ENCODE data around the gene ITGAV.

Gene ITGAV

DNA sequence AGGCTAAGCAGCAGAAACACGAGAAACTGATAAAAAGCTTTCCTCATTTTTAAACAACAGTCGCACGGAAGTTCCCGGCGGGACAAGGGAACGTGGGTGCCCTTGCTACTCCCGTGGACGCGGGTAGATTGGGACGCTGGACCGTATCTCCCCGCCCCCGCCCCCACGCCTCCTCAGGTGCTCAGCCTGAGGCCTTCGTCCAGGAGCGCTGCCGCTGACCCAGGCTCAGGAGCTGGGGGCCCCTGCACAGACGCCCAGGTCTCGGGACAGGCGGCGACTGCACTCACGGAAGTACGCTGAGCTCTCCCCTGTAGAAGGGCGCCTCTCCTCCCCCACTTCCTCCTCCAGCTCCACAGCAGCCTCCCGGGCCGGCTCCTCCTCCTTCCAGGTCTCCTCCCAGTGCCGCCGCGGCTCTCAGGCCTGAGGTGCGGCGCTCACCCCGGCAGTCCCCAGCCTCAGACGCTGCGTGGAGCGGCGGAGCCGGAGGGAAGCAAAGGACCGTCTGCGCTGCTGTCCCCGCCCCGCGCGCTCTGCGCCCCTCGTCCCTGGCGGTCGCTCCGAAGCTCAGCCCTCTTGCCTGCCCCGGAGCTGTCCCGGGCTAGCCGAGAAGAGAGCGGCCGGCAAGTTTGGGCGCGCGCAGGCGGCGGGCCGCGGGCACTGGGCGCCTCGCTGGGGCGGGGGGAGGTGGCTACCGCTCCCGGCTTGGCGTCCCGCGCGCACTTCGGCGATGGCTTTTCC is at the start of gene ITGAV:
TSS of gene ITGAV (plus strand) at position 445 of the 738 bp plus-strand sequence. CDS start at position 728, 283 bp downstream.
- H3K36me3 Mint-ChIP-seq (ENCODE audit: low read depth) = peaks cover 17% of the 10 kb centered on the region
- H3K27me3 Mint-ChIP-seq = peaks cover 1% of the 10 kb centered on the region
- intact Hi-C loops (cut with micrococcal nuclease) = loop anchor here (1.0 to 5.0 kb wide), 4 partner anchors 14 to 102 kb away; partner anchors contain the start of gene ZC3H15
- H3K9me3 Mint-ChIP-seq = no peaks in the 10 kb centered on the region
- peaks cover 34% of the 10 kb centered on the region for H3K4me1 Mint-ChIP-seq (ENCODE audit: low read depth)
- H3K27ac Mint-ChIP-seq = peak within 1 kb of the TSS; percentile 96
- H3K4me3 Mint-ChIP-seq = peak within 1 kb of the TSS; percentile 80

DNA sequence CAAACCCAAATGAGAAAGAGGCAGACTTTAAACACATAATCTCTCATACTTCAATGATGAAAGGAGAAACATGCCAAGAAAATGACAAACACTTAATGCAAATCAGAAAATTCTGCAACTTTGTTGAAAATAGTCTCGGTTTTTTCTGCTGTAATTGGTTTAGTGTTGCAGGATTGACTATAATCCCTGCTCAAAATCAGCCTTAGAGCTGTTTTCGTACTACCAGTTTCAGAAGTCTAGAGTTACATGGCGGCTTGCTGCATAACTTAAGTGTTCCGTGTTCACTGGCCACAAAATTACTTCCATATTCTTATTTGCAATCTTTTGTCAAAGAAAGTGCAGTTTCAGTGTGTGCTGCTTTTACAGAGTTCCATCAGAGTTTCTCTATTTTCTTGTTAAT is 48.9 kb upstream of the ITGAV start:
- Mint-ChIP-seq H3K4me1 (ENCODE audit: low read depth) (peaks cover 13% of the 10 kb centered on the region), H3K9me3 (no peaks in the 10 kb centered on the region), H3K27me3 (peaks cover 2% of the 10 kb centered on the region), H3K4me3 (no peak overlapping the region), H3K27ac (no peak overlapping the region), H3K36me3 (ENCODE audit: low read depth) (no peaks in the 10 kb centered on the region)
- intact Hi-C loops (cut with micrococcal nuclease) = no loop called here

DNA sequence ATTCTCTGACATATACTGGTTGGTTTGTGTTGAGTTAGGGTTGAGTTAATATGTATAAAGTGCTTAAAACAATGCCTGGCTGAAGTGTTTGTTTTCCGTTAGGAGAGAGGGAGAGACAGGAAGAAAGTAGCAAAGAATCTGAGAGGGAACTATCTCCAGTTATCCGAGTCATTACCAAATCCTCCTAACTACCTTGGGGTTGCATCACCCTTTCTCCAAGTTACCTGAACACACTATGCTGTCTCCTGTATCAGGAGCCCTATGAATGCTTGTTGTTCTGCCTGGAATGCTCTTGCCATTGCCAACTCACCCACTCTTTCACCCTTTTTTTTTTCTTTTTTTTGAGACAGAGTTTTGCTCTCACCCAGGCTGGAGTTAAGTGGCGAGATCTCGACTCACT is 47.9 kb upstream of the ITGAV start:
- Mint-ChIP-seq H3K27me3 (peaks cover 2% of the 10 kb centered on the region), H3K4me1 (ENCODE audit: low read depth) (peaks cover 13% of the 10 kb centered on the region), H3K9me3 (no peaks in the 10 kb centered on the region), H3K4me3 (no peak overlapping the region), H3K36me3 (ENCODE audit: low read depth) (no peaks in the 10 kb centered on the region), H3K27ac (no peak overlapping the region)
- intact Hi-C loops (cut with micrococcal nuclease) = no loop called here

DNA sequence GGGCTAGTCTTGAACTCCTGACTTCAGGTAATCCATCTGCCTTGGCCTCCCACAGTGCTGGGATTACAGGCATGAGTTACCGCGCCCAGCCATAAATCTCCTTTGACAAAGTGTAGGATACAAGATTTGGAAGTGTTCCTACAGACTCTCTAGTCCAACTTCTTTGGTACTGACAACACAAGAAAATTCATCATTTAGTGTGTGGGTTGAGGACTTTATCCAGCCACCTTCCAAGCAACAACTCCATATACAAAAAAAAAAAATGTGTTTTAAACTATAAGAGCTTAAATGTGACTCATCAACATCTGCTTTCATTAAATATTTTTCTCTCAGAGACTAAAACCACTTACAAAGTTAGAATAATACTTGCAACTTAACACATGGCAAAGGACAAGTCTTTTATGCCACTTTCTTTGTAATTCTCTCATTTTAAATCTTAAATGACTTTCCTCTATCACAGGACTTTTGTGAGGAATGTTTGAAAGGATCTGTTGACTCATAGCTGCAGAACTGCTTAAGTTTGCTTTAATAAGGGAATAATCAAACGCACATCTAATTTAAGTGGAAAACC is 46.2 kb upstream of the ITGAV start:
- H3K36me3 Mint-ChIP-seq (ENCODE audit: low read depth) = no peaks in the 10 kb centered on the region
- no peaks in the 10 kb centered on the region for H3K9me3 Mint-ChIP-seq
- intact Hi-C loops (cut with micrococcal nuclease) = no loop called here
- no peak overlapping the region for H3K27ac Mint-ChIP-seq
- no peak overlapping the region for H3K4me3 Mint-ChIP-seq
- peaks cover 13% of the 10 kb centered on the region for H3K4me1 Mint-ChIP-seq (ENCODE audit: low read depth)
- no peaks in the 10 kb centered on the region for H3K27me3 Mint-ChIP-seq

DNA sequence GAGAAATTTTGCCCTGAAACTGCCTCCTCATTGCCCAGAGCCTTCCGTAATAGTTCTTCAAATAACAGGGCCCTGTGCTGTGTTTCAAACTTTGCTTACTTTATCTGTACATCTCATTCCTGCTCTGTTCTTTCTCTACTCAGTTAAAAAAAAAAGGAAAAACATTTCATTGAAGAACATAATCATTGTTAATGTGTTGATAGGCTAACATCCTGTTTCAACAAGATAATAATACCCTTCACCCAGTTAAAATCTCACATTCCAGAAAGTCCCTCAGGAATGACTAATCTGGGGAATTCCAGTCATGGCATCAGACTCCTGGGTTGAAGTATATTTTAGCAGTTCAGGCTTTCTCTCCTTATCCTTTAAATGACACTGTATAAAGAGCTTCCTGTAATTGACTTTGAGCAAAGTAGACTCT is 45.6 kb upstream of the ITGAV start:
- no peaks in the 10 kb centered on the region for H3K27me3 Mint-ChIP-seq
- no peak overlapping the region for H3K27ac Mint-ChIP-seq
- H3K36me3 Mint-ChIP-seq (ENCODE audit: low read depth) = no peaks in the 10 kb centered on the region
- no peak overlapping the region for H3K4me3 Mint-ChIP-seq
- H3K9me3 Mint-ChIP-seq = no peaks in the 10 kb centered on the region
- H3K4me1 Mint-ChIP-seq (ENCODE audit: low read depth) = peaks cover 13% of the 10 kb centered on the region
- intact Hi-C loops (cut with micrococcal nuclease) = no loop called here

DNA sequence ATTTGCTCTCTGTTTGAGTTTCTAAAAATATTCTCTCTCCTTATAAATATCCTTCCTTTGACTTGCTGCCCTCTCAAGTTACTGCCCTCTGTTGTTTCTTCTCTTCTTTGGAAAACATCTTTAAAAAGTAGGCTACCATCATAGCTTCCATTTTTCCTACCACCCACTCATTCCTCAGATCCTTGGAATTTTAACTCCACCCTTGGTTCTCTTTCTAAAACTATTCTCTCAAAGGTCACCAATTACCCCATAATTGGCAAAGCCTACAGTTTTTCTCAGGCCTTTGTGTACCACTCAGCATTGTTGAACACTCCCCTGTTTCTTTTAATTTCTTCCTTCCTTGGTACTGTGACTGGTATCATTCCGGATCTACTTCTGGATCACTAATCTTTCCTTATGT is 43.0 kb upstream of the ITGAV start:
- H3K27me3 Mint-ChIP-seq = no peaks in the 10 kb centered on the region
- no peak overlapping the region for H3K27ac Mint-ChIP-seq
- intact Hi-C loops (cut with micrococcal nuclease) = no loop called here
- H3K9me3 Mint-ChIP-seq = no peaks in the 10 kb centered on the region
- H3K4me1 Mint-ChIP-seq (ENCODE audit: low read depth) = peaks cover 10% of the 10 kb centered on the region
- H3K36me3 Mint-ChIP-seq (ENCODE audit: low read depth) = no peaks in the 10 kb centered on the region
- no peak overlapping the region for H3K4me3 Mint-ChIP-seq

DNA sequence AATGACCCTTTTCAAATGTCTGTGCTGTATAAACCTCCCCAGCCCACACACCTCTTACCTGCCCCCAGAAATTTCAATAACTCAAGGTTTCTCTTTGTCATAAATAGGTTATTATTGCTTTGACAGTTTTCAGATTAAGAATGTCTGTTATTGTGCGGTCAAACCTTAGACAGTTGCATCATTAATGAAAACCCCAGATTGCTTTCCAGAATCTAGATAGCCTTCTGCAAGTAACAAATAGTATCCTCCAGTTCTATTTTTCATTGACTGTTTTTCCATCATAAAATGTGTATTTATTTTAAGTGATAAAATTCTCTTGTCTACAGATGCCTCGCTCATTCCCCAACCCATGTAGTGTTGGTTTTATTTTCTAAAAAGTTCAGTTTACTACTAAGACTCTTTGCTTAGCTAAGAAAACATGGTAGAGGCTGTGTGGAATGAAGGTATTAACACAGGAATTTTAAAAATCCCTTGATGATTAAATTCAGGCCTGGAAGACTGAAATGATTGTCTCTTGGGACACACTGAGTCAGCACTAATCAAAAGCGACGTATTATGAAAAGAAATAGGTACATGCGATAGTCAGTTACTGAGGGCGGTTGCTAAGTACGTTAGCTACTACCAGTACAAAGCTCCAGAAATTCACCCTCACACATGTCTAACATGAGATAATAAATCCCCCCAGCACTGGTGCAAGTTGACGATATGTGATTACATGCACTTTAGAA is 38.4 kb upstream of the ITGAV start:
- Mint-ChIP-seq H3K4me3 (no peak overlapping the region), H3K27me3 (no peaks in the 10 kb centered on the region)
- intact Hi-C loops (cut with micrococcal nuclease) = no loop called here

DNA sequence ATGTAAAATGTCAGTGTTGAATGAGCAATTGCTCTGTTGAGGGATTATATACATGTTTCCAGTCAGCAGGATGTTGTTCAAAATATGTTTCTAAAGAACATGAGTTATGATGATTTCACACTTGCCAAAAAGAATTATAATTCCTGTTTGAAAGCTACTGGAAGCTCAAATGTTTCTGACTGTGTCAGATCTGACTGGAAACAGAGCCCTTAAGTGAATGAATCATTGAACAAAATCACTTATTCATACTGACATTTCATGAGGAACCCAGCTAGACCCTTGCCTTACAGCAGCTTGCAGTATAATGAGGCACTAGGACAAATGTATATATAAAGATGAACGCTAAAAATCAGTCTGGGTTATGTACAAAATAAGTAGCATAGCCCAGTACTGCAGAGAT is 35.4 kb upstream of the ITGAV start:
- H3K36me3 Mint-ChIP-seq (ENCODE audit: low read depth) = no peaks in the 10 kb centered on the region
- intact Hi-C loops (cut with micrococcal nuclease) = no loop called here
- H3K4me1 Mint-ChIP-seq (ENCODE audit: low read depth) = peaks cover 11% of the 10 kb centered on the region
- no peaks in the 10 kb centered on the region for H3K27me3 Mint-ChIP-seq
- H3K9me3 Mint-ChIP-seq = no peaks in the 10 kb centered on the region
- no peak overlapping the region for H3K4me3 Mint-ChIP-seq
- H3K27ac Mint-ChIP-seq = no peak overlapping the region

More for the DNA sequence above, 38.4 kb upstream of the ITGAV start:
- Mint-ChIP-seq H3K27ac (no peak overlapping the region), H3K9me3 (no peaks in the 10 kb centered on the region), H3K36me3 (ENCODE audit: low read depth) (no peaks in the 10 kb centered on the region), H3K4me1 (ENCODE audit: low read depth) (peaks cover 11% of the 10 kb centered on the region)

DNA sequence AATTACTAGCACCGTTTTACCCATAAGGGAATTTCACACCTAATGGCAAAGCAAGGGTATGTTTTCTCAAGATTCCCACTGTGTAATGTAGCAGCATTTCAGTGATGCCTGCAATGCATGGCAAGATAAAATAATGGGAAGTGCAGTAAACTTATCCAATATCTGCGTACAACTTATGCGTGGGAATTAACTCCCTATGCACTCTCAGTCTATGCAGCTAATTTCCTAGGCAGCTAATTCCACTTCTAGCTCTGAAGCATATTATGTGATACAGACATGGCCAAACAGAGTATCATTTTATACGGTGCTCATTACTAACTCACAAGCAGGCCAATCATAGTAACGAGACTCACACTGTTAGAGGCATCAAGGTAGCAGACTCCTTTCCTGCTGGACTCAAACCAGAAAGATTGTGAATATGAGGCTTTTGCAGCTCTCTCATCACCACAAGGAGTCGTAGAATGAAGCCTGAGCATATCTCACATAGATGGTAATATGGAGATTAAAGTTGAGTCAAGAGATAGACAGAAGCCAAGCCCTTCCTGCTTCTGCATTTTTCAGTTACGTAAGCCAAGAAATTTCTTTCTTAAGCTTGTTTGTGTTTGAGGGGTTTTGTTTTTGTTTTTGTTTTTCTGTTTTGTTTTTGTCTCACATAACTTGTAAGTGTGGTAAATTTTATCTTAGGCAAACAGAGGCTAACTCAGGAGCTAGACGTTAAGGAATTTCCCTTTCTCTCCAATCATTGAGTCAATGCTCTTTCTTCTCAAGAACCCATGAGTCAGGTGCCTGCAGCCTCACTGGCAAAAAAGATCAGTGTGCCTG is 34.8 kb upstream of the ITGAV start:
- Mint-ChIP-seq H3K27ac (no peak overlapping the region), H3K9me3 (no peaks in the 10 kb centered on the region), H3K4me3 (no peak overlapping the region), H3K36me3 (ENCODE audit: low read depth) (no peaks in the 10 kb centered on the region), H3K4me1 (ENCODE audit: low read depth) (peaks cover 11% of the 10 kb centered on the region), H3K27me3 (no peaks in the 10 kb centered on the region)
- intact Hi-C loops (cut with micrococcal nuclease) = no loop called here

DNA sequence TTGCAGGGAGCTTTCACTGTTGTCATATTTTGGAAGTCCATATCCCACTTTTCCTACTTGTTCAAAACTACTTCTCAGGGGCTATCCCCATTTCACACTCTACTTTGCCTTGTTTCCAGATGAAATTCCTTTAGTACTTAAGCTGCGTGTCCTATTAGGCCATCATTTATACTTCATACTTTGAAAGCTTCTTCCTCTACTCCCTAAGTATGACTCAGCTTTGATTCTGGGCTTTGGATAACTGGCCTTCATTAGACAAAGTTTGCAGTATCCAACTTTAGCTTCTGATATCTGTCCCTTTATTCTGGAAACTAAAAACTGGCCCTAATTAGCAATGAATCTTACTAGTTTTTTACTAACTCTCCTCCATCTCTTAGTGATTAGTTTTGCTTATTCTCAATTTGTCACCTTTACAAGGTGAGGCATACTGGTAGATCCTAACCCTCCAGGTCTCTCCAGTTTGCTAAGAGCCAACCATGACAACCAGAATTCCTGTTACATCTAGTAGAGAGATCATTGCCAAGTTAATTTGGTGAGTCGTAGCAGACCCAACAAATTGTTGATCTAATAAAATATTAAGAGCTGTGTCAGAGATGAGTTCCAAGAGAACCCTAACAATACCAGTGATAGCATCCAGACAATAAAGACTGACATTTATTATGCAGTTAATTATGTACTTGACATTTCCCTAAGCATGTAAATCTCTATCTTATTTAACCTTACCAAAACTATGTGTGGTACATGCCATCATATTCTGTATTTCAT is 31.2 kb upstream of the ITGAV start:
- Mint-ChIP-seq H3K9me3 (peaks cover 15% of the 10 kb centered on the region), H3K36me3 (ENCODE audit: low read depth) (no peaks in the 10 kb centered on the region), H3K4me3 (no peak overlapping the region), H3K27ac (no peak overlapping the region), H3K4me1 (ENCODE audit: low read depth) (peaks cover 11% of the 10 kb centered on the region), H3K27me3 (no peaks in the 10 kb centered on the region)
- intact Hi-C loops (cut with micrococcal nuclease) = no loop called here

DNA sequence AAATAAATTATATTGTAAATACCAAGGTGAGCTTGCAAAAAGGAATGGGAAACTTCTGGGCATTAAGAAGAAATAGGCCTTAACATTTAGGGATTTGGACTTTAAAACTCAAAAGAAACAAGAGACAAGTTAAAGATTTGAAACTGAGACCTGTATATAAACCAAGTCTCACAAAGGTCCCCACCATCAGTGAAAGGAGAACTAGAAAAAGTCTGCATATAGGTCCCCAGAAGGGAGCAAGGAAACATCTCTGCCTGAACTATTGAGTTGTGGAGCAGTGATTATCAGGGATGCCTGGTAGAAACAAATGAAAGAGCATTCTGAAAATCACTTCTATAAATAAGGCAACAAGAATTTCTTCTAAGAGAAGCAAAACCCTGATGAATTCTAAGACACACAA is 30.5 kb upstream of the ITGAV start:
- Mint-ChIP-seq H3K36me3 (ENCODE audit: low read depth) (no peaks in the 10 kb centered on the region), H3K4me3 (no peak overlapping the region), H3K4me1 (ENCODE audit: low read depth) (peaks cover 11% of the 10 kb centered on the region), H3K9me3 (peaks cover 20% of the 10 kb centered on the region), H3K27ac (no peak overlapping the region), H3K27me3 (no peaks in the 10 kb centered on the region)
- intact Hi-C loops (cut with micrococcal nuclease) = no loop called here

DNA sequence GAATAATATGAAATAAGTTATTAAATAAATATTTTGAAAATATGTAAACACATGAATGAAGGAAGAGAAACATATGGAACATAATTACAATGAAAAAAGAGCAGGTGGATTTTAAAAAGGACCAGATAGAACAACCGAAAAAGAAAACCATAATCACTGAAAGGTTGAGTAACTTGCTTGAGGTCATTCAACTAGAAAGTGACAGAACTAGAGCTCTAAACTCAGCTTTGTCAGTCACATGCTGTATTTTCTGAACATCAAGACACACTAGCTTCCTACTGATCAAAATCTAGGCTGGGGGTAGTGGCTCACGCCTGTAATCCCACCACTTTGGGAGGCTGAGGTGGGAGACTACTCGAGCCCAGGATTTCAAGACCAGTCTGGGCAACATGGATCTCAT is 30.0 kb upstream of the ITGAV start:
- H3K27ac Mint-ChIP-seq = no peak overlapping the region
- H3K4me3 Mint-ChIP-seq = no peak overlapping the region
- intact Hi-C loops (cut with micrococcal nuclease) = no loop called here
- H3K27me3 Mint-ChIP-seq = no peaks in the 10 kb centered on the region
- peaks cover 20% of the 10 kb centered on the region for H3K9me3 Mint-ChIP-seq
- H3K4me1 Mint-ChIP-seq (ENCODE audit: low read depth) = peaks cover 9% of the 10 kb centered on the region
- H3K36me3 Mint-ChIP-seq (ENCODE audit: low read depth) = no peaks in the 10 kb centered on the region

DNA sequence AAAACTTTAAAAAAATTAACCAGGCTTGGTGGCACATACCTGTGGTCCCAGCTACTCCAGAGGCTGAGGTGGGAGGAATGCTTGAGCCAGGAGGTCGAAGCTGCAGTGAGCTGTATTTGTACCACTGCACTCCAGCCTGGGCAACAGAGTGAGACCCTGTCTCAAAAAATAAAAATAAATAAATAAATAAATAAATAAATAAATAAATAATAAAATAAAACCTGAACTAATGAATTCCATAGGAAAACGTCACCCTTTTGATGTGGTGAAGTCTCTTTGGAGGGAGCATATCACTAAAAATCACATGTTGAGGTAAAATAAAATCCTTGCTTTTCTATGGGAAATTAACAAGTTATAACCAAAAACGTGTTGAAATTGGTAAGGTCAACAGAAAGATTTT is 29.6 kb upstream of the ITGAV start:
- H3K27me3 Mint-ChIP-seq = no peaks in the 10 kb centered on the region
- H3K4me1 Mint-ChIP-seq (ENCODE audit: low read depth) = peaks cover 5% of the 10 kb centered on the region
- H3K4me3 Mint-ChIP-seq = no peak overlapping the region
- H3K27ac Mint-ChIP-seq = no peak overlapping the region
- no peaks in the 10 kb centered on the region for H3K36me3 Mint-ChIP-seq (ENCODE audit: low read depth)
- intact Hi-C loops (cut with micrococcal nuclease) = no loop called here
- peaks cover 20% of the 10 kb centered on the region for H3K9me3 Mint-ChIP-seq

All from dendritic cell treated with granulocyte-macrophage colony-stimulating factor and Interleukin-4, amounts not matched to agents 40 ng/mL and 50 ng/mL, for 4 days (primary cell).